Right lobe of liver (tissue), 6 donors: ENCODE measurements around the gene PCP4L1. TPM values are rescaled to one million over a fixed set of nuclear protein-coding genes. Genes with fewer than 3 reads are reported as not detected.
"Not testable (repeated sequence)": the region's sequence is repeated elsewhere in the genome, so short reads cannot be mapped to it uniquely, and the experiment has no call there.

Source experiments
- ATAC-seq, 4 donors: fragments of 200-7000 bp; cut with Tn5 transposase; one replicate each; pipeline ENCODE4 v1.9.1; 2020; ENCODE audit warnings: mild to moderate bottlenecking in 4 of 4, moderate library complexity in 4 of 4
- DNase-seq, 3 donors: peaks; one replicate each; pipeline ENCODE4 v3.0.0-alpha.2; 2020
- H3K27ac ChIP-seq, 3 donors: fragments of 200-600 bp; one replicate each; pipeline ENCODE4 v1.8.0; 2022
- H3K27me3 ChIP-seq, 2 donors: fragments of 200-600 bp; one replicate each; pipeline ENCODE4 v1.8.0; 2022
- H3K36me3 ChIP-seq, 4 donors: fragments of 200-600 bp; sonication (generic) in 1 of 4; one replicate each; pipeline versions ENCODE4 v1.5.1 to v1.8.0; 2017 to 2022; ENCODE audit warnings: control low read depth in 1 of 4
- H3K4me1 ChIP-seq, 4 donors: fragments of 200-600 bp; sonication (generic) in 1 of 4; one replicate each; pipeline versions ENCODE4 v1.5.1 to v1.8.0; 2017 to 2022; ENCODE audit warnings: control low read depth in 1 of 4
- H3K4me3 ChIP-seq, 3 donors: fragments of 200-600 bp; one replicate each; pipeline ENCODE4 v1.8.0; 2022
- H3K9me3 ChIP-seq, 4 donors: fragments of 200-600 bp; sonication (generic) in 1 of 4; one replicate each; pipeline versions ENCODE4 v1.5.1 to v1.8.0; 2017 to 2022; ENCODE audit warnings: control low read depth in 1 of 4
- POLR2A ChIP-seq: fragments of 450-650 bp; IDR thresholded peaks from one replicate; pipeline ENCODE4 v1.6.1; 2017; ENCODE audit warnings: antibody characterized with exemption, mild to moderate bottlenecking
- WGBS: methylation state at CpG from one replicate; pipeline ENCODE4 v1.1.6; 2018; ENCODE audit warnings: low coverage, low lambda C conversion rate; ENCODE audit not compliant: insufficient coverage; ENCODE audit errors: missing lambda C conversion rate; 5-methylcytosine and 5-hydroxymethylcytosine counted together
- intact Hi-C, 2 donors: fragments of 100-400 bp; cut with DNase I; formaldehyde crosslinking; loops; one replicate each; pipeline versions ENCODE4 v1.11.2 to v1.14.1; 2022
- total RNA-seq, 6 experiments: library from RNA; depleted of rRNA in 2 of 6; stranded (reverse); fragments of >200 nt in 2 of 6; fragmentation: NEBNext Ultra II Directional in 3 of 6; extraction: Animal tissue kit (Norgen Biotek cat#: 25700) in 3 of 6; gene quantifications; one replicate each; pipeline versions ENCODE4 v1.1.0 to v1.2.4, GENCODE V29; 2016 to 2023
- TF ChIP-seq, protein P1 (sequence below), 4 donors: fragments of 200-600 bp in 3 of 4; fragments of 450-650 bp in 1 of 4; IDR thresholded peaks; one replicate each; pipeline versions ENCODE4 v1.5.1 to v1.8.0; 2016 to 2022; ENCODE audit warnings: antibody characterized with exemption in 4 of 4, mild to moderate bottlenecking in 2 of 4
- donor health status: DM: no; HTN: yes; CAD: no.
- donor health status: DM: no; HTN: no; CAD: no.
- donor health status: DM: no; HTN: no; CAD: no.
- donor health status: DM: no; HTN: yes; CAD: no.
- donor health status: DM: no; HTN: yes; CAD: no.

PCP4L1 gene
- total RNA-seq, 6 experiments from 2014 or later, result 1.3 to 6.0 (median 2.9) TPM

GRCh38 chr1:161309868-161310267, 51.3 kb downstream of the PCP4L1 start, which contains the start of gene MPZ:
MPZ (minus strand) TSS chr1:161309968; CDS start chr1:161309905, 63 bp downstream.
- Histone ChIP-seq H3K4me1 (peaks cover 0 to 19% (median under 1%) of the 10 kb centered on the region in 4 donors), H3K4me3 (no peak within 1 kb of the TSS), H3K27me3 (no peaks in the 10 kb centered on the region), H3K36me3 (no peaks in the 10 kb centered on the region), H3K27ac (no peak within 1 kb of the TSS), H3K9me3 (no peaks in the 10 kb centered on the region)
- WGBS, result 39% methylated on average over 2 of the region's 2 CpGs
- ATAC-seq (no peak), DNase-seq (no peak)
- TF ChIP-seq POLR2A, result no peak
- intact Hi-C loops, result no loop called here

DNA sequence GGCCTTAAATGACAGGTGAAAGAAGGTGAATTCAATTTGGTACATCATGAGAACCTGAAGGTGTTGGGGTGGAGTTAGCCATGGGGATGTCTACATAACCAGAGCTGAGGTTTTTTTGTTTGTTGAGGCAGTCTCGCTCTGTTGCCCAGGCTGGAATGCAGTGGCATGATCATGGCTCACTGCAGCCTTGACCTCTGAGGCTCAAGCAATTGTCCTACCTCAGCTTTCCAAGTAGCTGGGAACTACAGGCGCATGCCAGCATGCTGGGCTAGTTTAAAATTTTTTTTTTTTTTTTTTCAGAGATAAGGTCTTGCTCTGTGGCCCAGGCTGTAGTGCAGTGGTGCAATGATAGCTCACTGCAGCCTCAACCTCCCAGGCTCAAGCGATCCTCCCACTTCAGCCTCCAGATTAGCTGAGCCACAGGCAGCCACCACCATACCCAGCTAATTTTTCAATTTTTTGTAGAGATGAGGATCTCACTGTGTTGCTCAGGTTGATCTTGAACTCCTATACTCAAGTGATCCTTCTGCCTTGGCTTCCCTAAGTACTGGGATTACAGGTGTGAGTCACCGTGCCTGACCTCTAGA, 53.1 kb downstream of the PCP4L1 start:
- Histone ChIP-seq H3K4me3 (no peak overlapping the region), H3K9me3 (no peaks in the 10 kb centered on the region), H3K27me3 (no peaks in the 10 kb centered on the region), H3K36me3 (no peaks in the 10 kb centered on the region), H3K4me1 (peaks cover 0 to 14% (median 4%) of the 10 kb centered on the region in 4 donors), H3K27ac (no peak overlapping the region)
- WGBS, result 100% methylated on average over 3 of the region's 4 CpGs
- DNase-seq, result no peak
- TF ChIP-seq, protein P1, sequence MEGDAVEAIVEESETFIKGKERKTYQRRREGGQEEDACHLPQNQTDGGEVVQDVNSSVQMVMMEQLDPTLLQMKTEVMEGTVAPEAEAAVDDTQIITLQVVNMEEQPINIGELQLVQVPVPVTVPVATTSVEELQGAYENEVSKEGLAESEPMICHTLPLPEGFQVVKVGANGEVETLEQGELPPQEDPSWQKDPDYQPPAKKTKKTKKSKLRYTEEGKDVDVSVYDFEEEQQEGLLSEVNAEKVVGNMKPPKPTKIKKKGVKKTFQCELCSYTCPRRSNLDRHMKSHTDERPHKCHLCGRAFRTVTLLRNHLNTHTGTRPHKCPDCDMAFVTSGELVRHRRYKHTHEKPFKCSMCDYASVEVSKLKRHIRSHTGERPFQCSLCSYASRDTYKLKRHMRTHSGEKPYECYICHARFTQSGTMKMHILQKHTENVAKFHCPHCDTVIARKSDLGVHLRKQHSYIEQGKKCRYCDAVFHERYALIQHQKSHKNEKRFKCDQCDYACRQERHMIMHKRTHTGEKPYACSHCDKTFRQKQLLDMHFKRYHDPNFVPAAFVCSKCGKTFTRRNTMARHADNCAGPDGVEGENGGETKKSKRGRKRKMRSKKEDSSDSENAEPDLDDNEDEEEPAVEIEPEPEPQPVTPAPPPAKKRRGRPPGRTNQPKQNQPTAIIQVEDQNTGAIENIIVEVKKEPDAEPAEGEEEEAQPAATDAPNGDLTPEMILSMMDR (IDR thresholded peaks at IDR 0.05), result no peak
- TF ChIP-seq POLR2A, result no peak
- no peak for ATAC-seq
- intact Hi-C loops, result no loop called here

DNA sequence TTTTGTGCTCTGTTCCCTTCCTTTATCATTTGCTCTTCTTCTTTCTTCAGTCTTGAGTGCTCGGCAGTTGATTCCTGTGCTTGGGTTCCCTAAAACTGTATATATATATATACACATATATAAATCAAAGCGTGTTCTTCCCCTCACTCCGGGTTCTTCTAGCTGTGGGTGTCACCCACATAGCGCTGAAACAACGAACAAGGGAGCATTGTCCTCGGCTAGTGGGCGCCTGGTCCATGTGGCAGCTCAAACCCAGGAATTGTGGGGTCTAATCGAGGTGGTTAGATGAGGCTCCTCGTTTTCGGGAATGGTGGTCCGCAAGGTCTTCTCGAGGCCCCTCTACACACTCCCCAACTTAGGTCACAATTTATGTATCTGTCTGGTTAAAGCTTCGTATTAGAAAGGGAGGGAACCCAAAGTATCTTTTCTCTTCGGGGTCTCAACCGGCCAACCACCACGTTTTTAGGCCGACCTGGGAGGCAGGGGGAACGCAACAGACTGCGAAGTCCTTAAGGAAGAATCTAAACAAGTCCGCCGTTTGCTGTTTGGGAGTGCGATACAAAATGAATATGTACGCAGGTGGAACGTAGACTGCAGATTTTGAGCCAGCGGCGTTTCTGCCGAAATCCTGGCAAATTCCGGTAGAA, 55.1 kb downstream of the PCP4L1 start:
- no peaks in the 10 kb centered on the region for H3K9me3 ChIP-seq
- H3K4me3 ChIP-seq, result peak overlapping the region; percentile 89 to 99 (median 96)
- H3K4me1 ChIP-seq, result peaks cover 0 to 17% (median 7%) of the 10 kb centered on the region in 4 donors
- TF ChIP-seq, protein P1 (IDR thresholded peaks at IDR 0.05), result no peak
- TF ChIP-seq POLR2A, result no peak
- no peaks in the 10 kb centered on the region for H3K36me3 ChIP-seq
- WGBS, result 30% methylated on average over 26 of the region's 28 CpGs
- peak overlapping the region; percentile 95 to 98 (median 97) for H3K27ac ChIP-seq
- DNase-seq (no peak), ATAC-seq (peak in 1 of 4 donors; percentile 5)
- intact Hi-C loops, result no loop called here
- H3K27me3 ChIP-seq, result no peaks in the 10 kb centered on the region

- WGBS, result under 1% methylated on average over 32 of the region's 45 CpGs
- intact Hi-C loops, result no loop called here
- ATAC-seq (peak; percentile 96 to 99 (median 98)), DNase-seq (peak; percentile 90 to 95 (median 93))
- Histone ChIP-seq H3K27ac (peak within 1 kb of the TSS; percentile 95 to 98 (median 97)), H3K4me1 (peaks cover 0 to 19% (median 9%) of the 10 kb centered on the region in 4 donors), H3K9me3 (no peaks in the 10 kb centered on the region), H3K36me3 (no peaks in the 10 kb centered on the region), H3K27me3 (no peaks in the 10 kb centered on the region), H3K4me3 (peak within 1 kb of the TSS; percentile 89 to 99 (median 96))
- peak; percentile 79 for TF ChIP-seq POLR2A
- TF ChIP-seq, protein P1 (IDR thresholded peaks at IDR 0.05), result peak in 3 of 4 donors; percentile 16 to 22 (median 17)
Measured at GRCh38 chr1:161314201-161314981, 55.8 kb downstream of the PCP4L1 start, which contains the start of gene SDHC. SDHC (plus strand) TSS chr1:161314381; CDS start chr1:161314406, 25 bp downstream.

DNA sequence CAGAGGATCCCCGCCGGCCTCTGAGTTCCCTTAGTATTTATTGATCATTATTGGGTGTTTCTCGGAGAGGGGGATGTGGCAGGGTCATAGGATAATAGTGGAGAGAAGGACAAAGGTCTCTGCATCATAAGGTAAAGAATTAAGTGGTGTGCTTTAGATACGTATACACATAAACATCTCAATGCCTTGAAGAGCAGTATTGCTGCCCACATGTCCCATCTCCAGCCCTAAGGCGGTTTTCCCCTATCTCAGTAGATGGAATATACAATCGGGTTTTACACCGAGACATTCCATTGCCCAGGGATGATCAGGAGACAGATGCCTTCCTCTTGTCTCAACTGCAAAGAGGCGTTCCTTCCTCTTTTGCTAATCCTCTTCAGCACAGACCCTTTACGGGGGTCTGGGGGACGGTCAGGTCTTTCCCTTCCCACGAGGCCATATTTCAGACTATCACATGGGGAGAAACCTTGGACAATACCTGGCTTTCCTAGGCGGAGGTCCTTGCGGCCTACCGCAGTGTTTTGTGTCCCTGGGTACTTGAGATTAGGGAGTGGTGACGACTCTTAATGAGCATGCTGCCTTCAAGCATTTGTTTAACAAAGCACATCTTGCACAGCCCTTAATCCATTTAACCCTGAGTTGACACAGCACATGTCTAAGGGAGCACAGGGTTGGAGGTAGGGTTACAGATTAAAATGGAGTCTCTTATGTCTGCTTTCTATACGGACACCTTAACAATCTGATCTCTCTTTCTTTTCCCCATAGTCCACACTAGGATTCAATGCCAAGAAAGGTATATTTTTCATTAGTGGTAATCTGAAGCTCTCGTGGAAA, 57.5 kb downstream of the PCP4L1 start:
- H3K36me3 ChIP-seq, ATAC-seq, DNase-seq, H3K4me3 ChIP-seq, H3K27me3 ChIP-seq, H3K9me3 ChIP-seq, H3K27ac ChIP-seq, intact Hi-C loops: not testable (repeated sequence)
- WGBS, result 58% methylated on average over 13 of the region's 17 CpGs
- H3K4me1 ChIP-seq, result peaks cover 0 to 19% (median 9%) of the 10 kb centered on the region in 4 donors
